Measurements from ENCODE around the gene TRAPPC2L. TPM values are rescaled to one million over a fixed set of nuclear protein-coding genes. Genes with fewer than 3 reads are reported as not detected.

The TRAPPC2L gene
- total and polyA plus RNA-seq, 10 of the 15 experiments (the other 5 are each of a cell fraction or from before 2014, with no cell fraction given), result 56.3 to 363 (median 118) TPM

- TF ChIP-seq CUX1 (IDR thresholded peaks at IDR 0.05; ENCODE audit: insufficient replicate concordance, low read depth, low read length) (no peak), FOXM1 (IDR thresholded peaks at IDR 0.05; ENCODE audit: low read depth, low read length) (no peak)
Measured at GRCh38 chr16:88844419-88845036, 12.4 kb upstream of the TRAPPC2L start (continued).

GRCh38 chr16:88846088-88846487, 10.8 kb upstream of the TRAPPC2L start:
- H3K9ac ChIP-seq (ENCODE audit: control insufficient read depth, insufficient read depth, low read length), result no peak overlapping the region
- in situ Hi-C loops (cut with MboI) (no loop called here), intact Hi-C loops (cut with micrococcal nuclease; ENCODE audit: unreplicated experiment) (no loop called here)
- WGBS (ENCODE audit: insufficient coverage, insufficient replicate concordance, low lambda C conversion rate, missing lambda C conversion rate), result 87% methylated on average over 9 of the region's 9 CpGs
- CTCF ChIA-PET, result interaction anchor here (0.7 to 1.0 kb wide), 2 partner anchors 9 to 12 kb away, joined by 3 to 4 read pairs; no protein-coding TSS in a partner anchor
- H3K27ac ChIP-seq (ENCODE audit: control insufficient read depth, insufficient read depth), result no peak overlapping the region
- DNase-seq (ENCODE audit: low read depth, low spot score) (no peak), FAIRE-seq (no peak), ATAC-seq (no peak)
- no peaks in the 10 kb centered on the region for H3K4me1 ChIP-seq (ENCODE audit: control insufficient read depth, insufficient read depth, low read length)
- RAD21 ChIA-PET (ENCODE audit: unreplicated experiment), result interaction anchor here (0.6 kb wide), 1 partner anchor 1070 kb away, joined by 3 read pairs; no protein-coding TSS in a partner anchor
- no peaks in the 10 kb centered on the region for H3K36me3 ChIP-seq (ENCODE audit: control insufficient read depth in 2 of 2, insufficient read depth in 2 of 2, low read length in 1 of 2)
- no peaks in the 10 kb centered on the region for H3K27me3 ChIP-seq (replicated peaks in 1 of 2; ENCODE audit: control insufficient read depth in 2 of 2, insufficient read depth in 2 of 2, low read length in 1 of 2)
- H3K4me3 ChIP-seq, result no peak overlapping the region
- H4K20me1 ChIP-seq (ENCODE audit: control insufficient read depth, insufficient read depth), result no peaks in the 10 kb centered on the region
- no TSS peak for BruUV-seq (replicated peaks)
- H3K79me2 ChIP-seq (ENCODE audit: control insufficient read depth, insufficient read depth, low read length), result no peaks in the 10 kb centered on the region
- POLR2A ChIA-PET, result interaction anchor here (0.7 kb wide), 1 partner anchor 268 kb away, joined by 8 read pairs; no protein-coding TSS in a partner anchor
- SMC1A ChIA-PET (ENCODE audit: uncharacterized antibody, unreplicated experiment), result interaction anchor here (0.5 kb wide), 1 partner anchor 9 kb away, joined by 3 read pairs; no protein-coding TSS in a partner anchor
- H3K9me3 ChIP-seq (replicated peaks; ENCODE audit: control insufficient read depth, insufficient read depth, low read length), result no peaks in the 10 kb centered on the region
- no peak overlapping the region for H3K4me2 ChIP-seq (ENCODE audit: control insufficient read depth, insufficient read depth)
- no peak overlapping the region for H2AFZ ChIP-seq (ENCODE audit: control insufficient read depth, low read depth, low read length)
- TF ChIP-seq EP300 (IDR thresholded peaks at IDR 0.05; ENCODE audit: borderline replicate concordance in 1 of 2, control insufficient read depth in 1 of 2, low read depth in 2 of 2, low read length in 2 of 2) (no peak), MLLT1 (IDR thresholded peaks at IDR 0.05) (no peak), CREM (IDR thresholded peaks at IDR 0.05; ENCODE audit: low read depth) (no peak), MTA2 (IDR thresholded peaks at IDR 0.05; ENCODE audit: low read depth) (no peak), CHD4 (IDR thresholded peaks at IDR 0.05) (no peak)
- TF ChIP-seq, protein P1, sequence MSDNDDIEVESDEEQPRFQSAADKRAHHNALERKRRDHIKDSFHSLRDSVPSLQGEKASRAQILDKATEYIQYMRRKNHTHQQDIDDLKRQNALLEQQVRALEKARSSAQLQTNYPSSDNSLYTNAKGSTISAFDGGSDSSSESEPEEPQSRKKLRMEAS (IDR thresholded peaks at IDR 0.05; ENCODE audit: low read depth, low read length), result no peak
- TF ChIP-seq, protein P2, sequence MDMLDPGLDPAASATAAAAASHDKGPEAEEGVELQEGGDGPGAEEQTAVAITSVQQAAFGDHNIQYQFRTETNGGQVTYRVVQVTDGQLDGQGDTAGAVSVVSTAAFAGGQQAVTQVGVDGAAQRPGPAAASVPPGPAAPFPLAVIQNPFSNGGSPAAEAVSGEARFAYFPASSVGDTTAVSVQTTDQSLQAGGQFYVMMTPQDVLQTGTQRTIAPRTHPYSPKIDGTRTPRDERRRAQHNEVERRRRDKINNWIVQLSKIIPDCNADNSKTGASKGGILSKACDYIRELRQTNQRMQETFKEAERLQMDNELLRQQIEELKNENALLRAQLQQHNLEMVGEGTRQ (IDR thresholded peaks at IDR 0.05; ENCODE audit: borderline replicate concordance, low read depth, low read length), result no peak

All from GM12878 (cell line).